Small intestine (tissue), 7 donors: ENCODE data around the gene ADAMTS8. TPM values are rescaled to one million over a fixed set of nuclear protein-coding genes. Genes with fewer than 3 reads are reported as not detected.

ENCODE experiments used
- DNase-seq, 2 donors: peaks; one replicate each; pipeline versions ENCODE4 v3.0.0 to v3.0.0-alpha.2; 2013
- FAIRE-seq: peaks from 2 replicates; lab custom pipeline; 2012; peaks lifted over from hg19 to GRCh38; lab: Jason Lieb, UNC
- H3K27ac ChIP-seq, 3 donors: one replicate each; pipeline ENCODE4 v1.5.1; 2013; ENCODE audit warnings: low read length in 2 of 3, mild to moderate bottlenecking in 2 of 3, control low read depth in 1 of 3, inconsistent platforms in 1 of 3, low read depth in 1 of 3, moderate library complexity in 1 of 3
- H3K27me3 ChIP-seq, 3 donors: one replicate each; pipeline ENCODE4 v1.6.1; 2013; ENCODE audit warnings: low read length in 3 of 3, inconsistent platforms in 1 of 3; ENCODE audit not compliant: control insufficient read depth in 3 of 3, insufficient read depth in 3 of 3
- H3K36me3 ChIP-seq, 3 donors: one replicate each; pipeline ENCODE4 v1.6.1; 2013; ENCODE audit warnings: low read length in 3 of 3, inconsistent platforms in 1 of 3, low read depth in 1 of 3, mild to moderate bottlenecking in 1 of 3, moderate library complexity in 1 of 3; ENCODE audit not compliant: control insufficient read depth in 3 of 3, insufficient read depth in 2 of 3
- H3K4me1 ChIP-seq, 3 donors: one replicate each; pipeline ENCODE4 v1.6.1; 2013; ENCODE audit warnings: low read length in 2 of 3, inconsistent platforms in 1 of 3, low read depth in 1 of 3, mild to moderate bottlenecking in 1 of 3, moderate library complexity in 1 of 3; ENCODE audit not compliant: control insufficient read depth in 3 of 3, insufficient read depth in 2 of 3
- H3K4me3 ChIP-seq, 3 donors: one replicate each; pipeline ENCODE4 v1.5.1; 2013; ENCODE audit warnings: low read length in 3 of 3, control low read depth in 1 of 3, inconsistent platforms in 1 of 3, low read depth in 1 of 3, mild to moderate bottlenecking in 1 of 3, moderate library complexity in 1 of 3
- H3K9me3 ChIP-seq, 2 donors: one replicate each; pipeline ENCODE4 v1.6.1; 2013; ENCODE audit warnings: low read depth in 1 of 2, low read length in 1 of 2; ENCODE audit not compliant: control insufficient read depth in 2 of 2, insufficient read depth in 1 of 2
- WGBS, 3 donors: extraction: QIAGEN DNeasy Blood & Tissue Kit; methylation state at CpG; one replicate each; pipeline ENCODE4 v1.1.7; 2013; 5-methylcytosine and 5-hydroxymethylcytosine counted together
- polyA plus RNA-seq, 4 donors: library from polyadenylated mRNA; stranded (reverse) in 3 of 4; unstranded in 1 of 4; fragments of 200-250 nt in 3 of 4; fragments of 120-200 nt in 1 of 4; gene quantifications; one replicate each; pipeline versions ENCODE4 v1.2.1 to v1.2.3, GENCODE V29; 2013
- donor health status: healthy with polysubstance abuse.
- donor health status: control.
- donor health status: control.
- donor health status: Bipolar disorder and iron deficiency.
- donor health status: healthy.

ADAMTS8 gene
- polyA plus RNA-seq, 4 donors, result 0.95 to 1.9 TPM; not detected in 2

DNA sequence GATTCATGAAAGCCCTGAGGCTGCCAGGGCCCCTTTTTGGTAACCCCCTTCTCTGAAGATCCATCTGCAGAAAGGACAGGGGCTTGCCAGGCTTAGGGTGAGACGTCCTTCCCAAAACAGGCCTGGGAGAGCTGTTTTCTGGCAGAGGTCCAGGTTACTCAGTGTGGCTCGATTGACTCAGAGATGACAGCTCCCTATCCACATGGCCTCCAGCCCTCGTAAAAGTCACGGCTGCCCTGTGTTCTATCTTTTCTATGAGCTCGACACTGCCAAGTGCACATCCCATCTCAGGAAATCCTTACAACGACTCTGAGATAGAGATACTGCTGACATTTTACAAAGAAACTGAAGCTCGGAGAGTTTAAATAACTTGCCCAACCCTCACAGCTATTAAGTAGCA lies 20.4 kb downstream of the ADAMTS8 start:
- Histone ChIP-seq H3K4me1 (peaks cover 0 to 6% (median 0%) of the 10 kb centered on the region in 3 donors), H3K4me3 (no peak overlapping the region), H3K27me3 (peaks cover 0 to 21% (median 0%) of the 10 kb centered on the region in 3 donors), H3K27ac (no peak overlapping the region), H3K36me3 (no peaks in the 10 kb centered on the region), H3K9me3 (no peaks in the 10 kb centered on the region)
- no peak for FAIRE-seq
- WGBS, 3 donors, result 42 to 55% (median 49%) methylated on average over 7 of the region's 7 CpGs
- DNase-seq, result no peak

GRCh38 chr11:130405428-130405827 lies 23.0 kb downstream of the ADAMTS8 start:
- FAIRE-seq (no peak), DNase-seq (no peak)
- no peaks in the 10 kb centered on the region for H3K36me3 ChIP-seq
- H3K9me3 ChIP-seq, result no peaks in the 10 kb centered on the region
- H3K27ac ChIP-seq, result no peak overlapping the region
- peaks cover 0 to 6% (median 0%) of the 10 kb centered on the region in 3 donors for H3K4me1 ChIP-seq
- H3K4me3 ChIP-seq, result no peak overlapping the region
- peaks cover 0 to 13% (median 0%) of the 10 kb centered on the region in 3 donors for H3K27me3 ChIP-seq
- 89 to 91% (median 91%) methylated on average over 11 of the region's 11 CpGs for WGBS, 3 donors

- peaks cover 0 to 9% (median 0%) of the 10 kb centered on the region in 3 donors for H3K27me3 ChIP-seq
- H3K27ac ChIP-seq, result no peak overlapping the region
- no peak for DNase-seq
- no peaks in the 10 kb centered on the region for H3K36me3 ChIP-seq
- no peak for FAIRE-seq
- WGBS, 3 donors, result 86 to 91% (median 90%) methylated on average over 5 of the region's 5 CpGs
- peaks cover 0 to 6% (median 0%) of the 10 kb centered on the region in 3 donors for H3K4me1 ChIP-seq
- H3K4me3 ChIP-seq, result no peak overlapping the region
- no peaks in the 10 kb centered on the region for H3K9me3 ChIP-seq
Measured at GRCh38 chr11:130404727-130405126, 23.7 kb downstream of the ADAMTS8 start.

GRCh38 chr11:130403967-130404366 lies 24.4 kb downstream of the ADAMTS8 start:
- 81 to 93% (median 88%) methylated on average over 3 of the region's 3 CpGs for WGBS, 3 donors
- H3K27ac ChIP-seq, result peak overlapping the region in 1 of 3 donors; percentile 49
- H3K36me3 ChIP-seq, result no peaks in the 10 kb centered on the region
- H3K4me1 ChIP-seq, result peaks cover 0 to 6% (median 0%) of the 10 kb centered on the region in 3 donors
- FAIRE-seq, result no peak
- no peak overlapping the region for H3K4me3 ChIP-seq
- peaks cover 0 to 7% (median 0%) of the 10 kb centered on the region in 3 donors for H3K27me3 ChIP-seq
- no peak for DNase-seq
- no peaks in the 10 kb centered on the region for H3K9me3 ChIP-seq

GRCh38 chr11:130403271-130403804 lies 25.1 kb downstream of the ADAMTS8 start:
- DNase-seq (peak in 1 of 2 donors; percentile 24), FAIRE-seq (no peak)
- no peaks in the 10 kb centered on the region for H3K36me3 ChIP-seq
- H3K4me3 ChIP-seq, result no peak overlapping the region
- peaks cover 0 to 6% (median 0%) of the 10 kb centered on the region in 3 donors for H3K4me1 ChIP-seq
- 59 to 84% (median 81%) methylated on average over 11 of the region's 11 CpGs for WGBS, 3 donors
- H3K9me3 ChIP-seq, result no peaks in the 10 kb centered on the region
- H3K27me3 ChIP-seq, result peaks cover 0 to 3% (median 0%) of the 10 kb centered on the region in 3 donors
- peak overlapping the region in 2 of 3 donors; percentile 20 to 49 for H3K27ac ChIP-seq

DNA sequence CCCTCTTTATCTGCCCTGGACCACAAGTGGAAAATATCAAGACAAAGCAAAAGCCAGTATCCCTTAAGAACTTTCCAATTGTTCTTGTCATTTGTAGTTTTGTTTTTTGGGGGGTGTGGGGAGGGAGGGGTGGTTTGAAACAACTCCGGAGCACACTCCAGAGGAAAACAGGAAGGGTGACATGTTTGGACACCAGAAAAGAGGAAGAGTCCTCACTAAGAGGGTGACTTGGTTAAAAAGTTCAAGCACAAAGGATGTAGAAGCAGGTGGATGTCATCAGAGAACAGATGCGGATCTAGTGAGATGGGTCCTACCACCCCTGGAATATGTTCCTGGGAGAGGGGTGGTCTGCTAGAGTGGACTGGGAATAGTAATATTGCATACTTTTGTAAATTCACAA lies 25.8 kb downstream of the ADAMTS8 start:
- no peaks in the 10 kb centered on the region for H3K36me3 ChIP-seq
- FAIRE-seq (no peak), DNase-seq (no peak)
- no peak overlapping the region for H3K4me3 ChIP-seq
- no peaks in the 10 kb centered on the region for H3K27me3 ChIP-seq
- H3K9me3 ChIP-seq, result no peaks in the 10 kb centered on the region
- H3K4me1 ChIP-seq, result peaks cover 0 to 6% (median 0%) of the 10 kb centered on the region in 3 donors
- H3K27ac ChIP-seq, result peak overlapping the region in 1 of 3 donors; percentile 33
- WGBS, 3 donors, result 58 to 89% (median 80%) methylated on average over 2 of the region's 2 CpGs

DNA sequence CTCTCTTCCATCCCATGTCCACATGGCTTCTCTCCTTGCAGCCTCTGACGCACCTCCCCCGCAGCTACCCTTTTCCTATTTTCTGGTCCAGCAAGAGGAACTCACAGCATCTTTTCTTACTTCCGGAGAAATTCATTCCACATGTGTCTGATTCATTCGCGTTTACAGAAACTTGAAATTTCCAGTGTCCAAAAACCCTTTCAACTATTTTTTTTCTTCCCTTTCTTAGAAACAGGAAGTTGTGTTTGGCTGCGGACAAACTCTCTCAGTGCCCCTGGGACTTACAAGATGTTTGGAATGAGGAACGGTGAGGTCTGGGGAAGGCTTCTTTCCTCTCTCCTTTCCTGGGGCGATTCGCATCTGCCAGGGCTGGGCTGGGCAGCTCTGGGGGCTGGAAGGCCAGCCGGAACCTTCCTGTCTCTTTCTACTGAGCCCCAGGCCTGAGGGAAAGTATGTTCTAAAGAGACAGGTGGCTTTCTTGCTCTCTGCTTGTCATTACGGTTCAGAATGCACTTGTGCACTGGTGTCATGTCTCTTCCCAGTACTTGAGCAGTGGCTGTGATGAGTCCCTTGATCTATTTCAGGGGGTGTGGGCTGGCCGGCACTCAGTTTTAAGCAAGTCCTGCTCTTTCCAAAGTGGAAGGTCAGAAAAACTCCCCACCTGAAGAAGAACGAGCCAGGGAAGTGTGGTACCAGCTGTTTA lies 27.5 kb downstream of the ADAMTS8 start:
- Histone ChIP-seq H3K27me3 (no peaks in the 10 kb centered on the region), H3K4me1 (peaks cover 0 to 6% (median 0%) of the 10 kb centered on the region in 3 donors), H3K36me3 (no peaks in the 10 kb centered on the region), H3K9me3 (no peaks in the 10 kb centered on the region), H3K4me3 (no peak overlapping the region), H3K27ac (no peak overlapping the region)
- FAIRE-seq (no peak), DNase-seq (no peak)
- WGBS, 3 donors, result 40 to 78% (median 56%) methylated on average over 13 of the region's 13 CpGs

GRCh38 chr11:130399196-130399595 lies 29.2 kb downstream of the ADAMTS8 start:
- Histone ChIP-seq H3K9me3 (no peaks in the 10 kb centered on the region), H3K4me3 (no peak overlapping the region), H3K27ac (no peak overlapping the region), H3K4me1 (peaks cover 0 to 6% (median 0%) of the 10 kb centered on the region in 3 donors), H3K27me3 (no peaks in the 10 kb centered on the region), H3K36me3 (no peaks in the 10 kb centered on the region)
- DNase-seq, result no peak
- no peak for FAIRE-seq
- WGBS, 3 donors, result 68 to 85% (median 82%) methylated on average over 2 of the region's 2 CpGs
